OCI-LY7 (cell line): ENCODE results near the gene PACS1. TPM values are rescaled to one million over a fixed set of nuclear protein-coding genes. Genes with fewer than 3 reads are reported as not detected.

Experiments used
- BruUV-seq: library from RNA; stranded (reverse); fragments of 400-500 nt; replicated peaks from 2 replicates; lab custom pipeline; 2021; lab: Mats Ljungman, UMichigan
- CTCF ChIA-PET: fragments of 300-600 bp; sonication (Branson Sonifier 250); formaldehyde crosslinking; loops from one replicate; lab custom pipeline; 2022; ENCODE audit warnings: antibody characterized with exemption; ENCODE audit not compliant: unreplicated experiment; lab: Charles Lee
- POLR2A ChIA-PET: fragments of 300-600 bp; sonication (Branson Sonifier 250); formaldehyde crosslinking; loops from one replicate; lab custom pipeline; 2022; ENCODE audit warnings: antibody characterized with exemption; lab: Charles Lee
- DNase-seq: peaks from one replicate; pipeline ENCODE4 v3.0.0-alpha.2; 2015; ENCODE audit warnings: low spot score
- H2AFZ ChIP-seq: fragments of 200-600 bp; sonication (generic), shearing (Covaris generic); 2 replicates; pipeline ENCODE4 v1.6.1; 2014; ENCODE audit warnings: mild to moderate bottlenecking, antibody characterized with exemption, low read length, moderate library complexity
- H3K27ac ChIP-seq: fragments of 200-600 bp; sonication (generic); 2 replicates; pipeline ENCODE4 v1.5.1; 2014; ENCODE audit warnings: mixed run types, low read depth, mild to moderate bottlenecking, moderate library complexity, low read length, inconsistent platforms; ENCODE audit not compliant: poor library complexity, severe bottlenecking
- H3K36me3 ChIP-seq: fragments of 200-600 bp; sonication (generic); 2 replicates; pipeline ENCODE4 v1.6.1; 2014; ENCODE audit warnings: mild to moderate bottlenecking, antibody characterized with exemption, low read length, moderate library complexity, mixed read lengths; ENCODE audit not compliant: insufficient read depth
- H3K4me1 ChIP-seq: fragments of 200-600 bp; sonication (generic); 2 replicates; pipeline ENCODE4 v1.5.1; 2014; ENCODE audit warnings: mild to moderate bottlenecking, low read length; ENCODE audit not compliant: insufficient read depth, poor library complexity, severe bottlenecking
- H3K4me2 ChIP-seq: fragments of 200-600 bp; sonication (generic); 2 replicates; pipeline ENCODE4 v1.6.1; 2014; ENCODE audit warnings: mild to moderate bottlenecking, low read length
- H3K4me3 ChIP-seq: fragments of 200-600 bp; sonication (generic); 2 replicates; pipeline ENCODE4 v1.5.1; 2014; ENCODE audit warnings: mild to moderate bottlenecking, low read depth, low read length; ENCODE audit not compliant: poor library complexity, severe bottlenecking
- H3K79me2 ChIP-seq: fragments of 200-600 bp; sonication (generic); 2 replicates; pipeline ENCODE4 v1.6.1; 2016; ENCODE audit warnings: low read depth, mild to moderate bottlenecking, low read length, moderate library complexity, mixed read lengths; ENCODE audit not compliant: insufficient read depth
- H3K9me2 ChIP-seq: fragments of 200-600 bp; sonication (generic); 2 replicates; pipeline ENCODE4 v1.6.1; 2016; ENCODE audit warnings: mild to moderate bottlenecking, low read length, mixed read lengths; ENCODE audit not compliant: insufficient read depth
- H3K9me3 ChIP-seq: fragments of 200-600 bp; sonication (generic); 2 replicates; pipeline ENCODE4 v1.6.1; 2014; ENCODE audit warnings: mild to moderate bottlenecking, mixed run types, low read length, mixed read lengths
- H4K20me1 ChIP-seq: fragments of 200-600 bp; sonication (generic); 2 replicates; pipeline ENCODE4 v1.6.1; 2014; ENCODE audit warnings: mild to moderate bottlenecking, antibody characterized with exemption, low read length, moderate library complexity, mixed read lengths; ENCODE audit not compliant: insufficient read depth
- EZH2phosphoT487 ChIP-seq: fragments of 200-600 bp; sonication (generic); IDR thresholded peaks from 2 replicates; pipeline ENCODE4 v1.6.1; 2018; ENCODE audit warnings: low read depth, borderline replicate concordance, mild to moderate bottlenecking, mixed run types, antibody characterized with exemption, low read length, moderate library complexity, mixed read lengths
- intact Hi-C: fragments of 100-400 bp; cut with micrococcal nuclease; formaldehyde crosslinking; loops from one replicate; pipeline ENCODE4 v1.10.0; 2022; ENCODE audit not compliant: unreplicated experiment
- total RNA-seq, 2 experiments: library from RNA; depleted of rRNA in 1 of 2; stranded (reverse); fragments of >200 nt in 1 of 2; shearing (Covaris generic) in 1 of 2; gene quantifications; 2 replicates each; pipeline ENCODE4 v1.2.3, GENCODE V29; 2014 to 2022
- TF ChIP-seq, protein P1 (sequence below): fragments of 200-600 bp; sonication (generic); conservative IDR thresholded peaks from 2 replicates; pipeline ENCODE4 v1.5.1; 2014; ENCODE audit warnings: mild to moderate bottlenecking, antibody characterized with exemption, low read length, moderate library complexity, mixed read lengths

Gene PACS1
- total RNA-seq, 2 experiments from 2014 or later, result 23.7 to 52.5 TPM

DNA sequence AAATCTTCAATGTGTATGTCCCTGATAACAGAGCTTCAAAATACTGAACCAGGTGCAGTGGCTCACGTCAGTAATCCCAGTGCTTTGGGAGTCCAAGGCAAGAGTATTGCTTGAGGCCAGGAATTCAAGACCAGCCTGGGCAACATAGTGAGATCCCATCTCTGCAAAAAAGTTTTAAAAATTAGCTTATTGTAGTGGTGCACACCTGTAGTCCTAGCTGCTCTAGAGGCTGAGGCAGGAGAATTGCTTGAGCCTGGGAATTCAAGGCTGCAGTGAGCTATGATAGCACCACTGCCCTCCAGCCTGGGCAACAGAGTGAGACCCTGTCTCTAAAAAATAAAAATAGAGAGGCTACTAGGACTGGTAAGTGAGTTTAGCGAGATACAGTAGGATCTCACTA is 84.0 kb downstream of the PACS1 start:
- Histone ChIP-seq H3K4me3 (no peak overlapping the region), H3K9me3 (no peaks in the 10 kb centered on the region), H4K20me1 (no peaks in the 10 kb centered on the region), H3K79me2 (no peaks in the 10 kb centered on the region), H3K27ac (no peak overlapping the region), H3K4me1 (no peaks in the 10 kb centered on the region), H3K9me2 (no peaks in the 10 kb centered on the region), H3K36me3 (no peaks in the 10 kb centered on the region), H3K4me2 (no peak overlapping the region), H2AFZ (no peak overlapping the region)
- POLR2A ChIA-PET, result interaction anchor here (0.6 to 0.7 kb wide), 2 partner anchors 40 to 75 kb away, joined by 3 to 6 read pairs; no protein-coding TSS in a partner anchor
- no peak for DNase-seq
- intact Hi-C loops, result loop anchor here (10.0 kb wide), 1 partner anchor 51 kb away; no protein-coding TSS in a partner anchor
- BruUV-seq, result no TSS peak
- CTCF ChIA-PET, result no interaction called here
- no peak for TF ChIP-seq EZH2phosphoT487
- TF ChIP-seq, protein P1, sequence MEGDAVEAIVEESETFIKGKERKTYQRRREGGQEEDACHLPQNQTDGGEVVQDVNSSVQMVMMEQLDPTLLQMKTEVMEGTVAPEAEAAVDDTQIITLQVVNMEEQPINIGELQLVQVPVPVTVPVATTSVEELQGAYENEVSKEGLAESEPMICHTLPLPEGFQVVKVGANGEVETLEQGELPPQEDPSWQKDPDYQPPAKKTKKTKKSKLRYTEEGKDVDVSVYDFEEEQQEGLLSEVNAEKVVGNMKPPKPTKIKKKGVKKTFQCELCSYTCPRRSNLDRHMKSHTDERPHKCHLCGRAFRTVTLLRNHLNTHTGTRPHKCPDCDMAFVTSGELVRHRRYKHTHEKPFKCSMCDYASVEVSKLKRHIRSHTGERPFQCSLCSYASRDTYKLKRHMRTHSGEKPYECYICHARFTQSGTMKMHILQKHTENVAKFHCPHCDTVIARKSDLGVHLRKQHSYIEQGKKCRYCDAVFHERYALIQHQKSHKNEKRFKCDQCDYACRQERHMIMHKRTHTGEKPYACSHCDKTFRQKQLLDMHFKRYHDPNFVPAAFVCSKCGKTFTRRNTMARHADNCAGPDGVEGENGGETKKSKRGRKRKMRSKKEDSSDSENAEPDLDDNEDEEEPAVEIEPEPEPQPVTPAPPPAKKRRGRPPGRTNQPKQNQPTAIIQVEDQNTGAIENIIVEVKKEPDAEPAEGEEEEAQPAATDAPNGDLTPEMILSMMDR, result no peak

DNA sequence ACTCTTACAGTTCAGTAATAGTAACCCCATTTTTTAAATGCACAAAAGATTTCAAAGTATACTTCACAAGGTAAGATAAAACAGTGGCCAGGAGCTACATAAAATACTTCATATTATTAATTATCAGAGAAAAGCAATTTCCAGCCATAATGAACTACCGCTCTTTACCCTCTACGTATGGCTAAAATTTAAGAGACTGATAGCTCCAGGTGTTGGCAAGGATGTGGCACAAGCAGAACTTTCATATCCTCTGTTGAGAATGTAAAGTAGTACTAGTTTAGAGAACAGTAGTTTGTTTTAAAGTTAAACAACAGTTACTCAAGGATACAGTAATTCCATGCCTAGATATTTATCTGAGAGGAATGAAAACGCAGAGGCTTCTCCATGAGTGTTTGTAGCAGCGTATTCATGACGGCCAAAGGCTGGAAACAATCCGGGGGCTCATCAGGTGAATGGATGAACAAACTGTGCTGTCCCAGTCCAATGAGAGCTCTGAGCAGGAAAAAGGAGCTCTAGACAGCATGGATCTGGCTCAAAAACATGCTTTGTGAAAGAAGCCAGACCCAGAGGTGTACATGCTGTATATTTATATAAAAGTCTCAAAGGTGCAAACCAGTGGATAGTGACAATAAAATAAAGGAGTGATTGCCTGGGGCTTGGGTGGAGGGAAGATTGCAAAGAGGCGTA is 85.5 kb downstream of the PACS1 start:
- H3K4me2 ChIP-seq, result no peak overlapping the region
- no peak overlapping the region for H2AFZ ChIP-seq
- no peaks in the 10 kb centered on the region for H4K20me1 ChIP-seq
- H3K27ac ChIP-seq, result no peak overlapping the region
- peaks cover under 1% of the 10 kb centered on the region for H3K4me1 ChIP-seq
- no peak for TF ChIP-seq EZH2phosphoT487
- TF ChIP-seq, protein P1, result no peak
- BruUV-seq, result no TSS peak
- no peaks in the 10 kb centered on the region for H3K79me2 ChIP-seq
- no peaks in the 10 kb centered on the region for H3K9me3 ChIP-seq
- no peaks in the 10 kb centered on the region for H3K9me2 ChIP-seq
- no peak overlapping the region for H3K4me3 ChIP-seq
- POLR2A ChIA-PET, result no interaction called here
- no peak for DNase-seq
- H3K36me3 ChIP-seq, result no peaks in the 10 kb centered on the region
- CTCF ChIA-PET, result no interaction called here
- intact Hi-C loops, result loop anchor here (10.0 kb wide), 1 partner anchor 49 kb away; no protein-coding TSS in a partner anchor
